ENCODE measurements around the gene ZNF786. TPM values are rescaled to one million over a fixed set of nuclear protein-coding genes. Genes with fewer than 3 reads are reported as not detected.
A peak's percentile ranks its signal among the peaks of the same experiment; 100 is the strongest.

The ZNF786 gene
- total and polyA plus RNA-seq, 9 of the 15 experiments (the other 6 are each of a cell fraction or from before 2014, with no cell fraction given): 0.31 to 5.4 (median 3.0) TPM

DNA sequence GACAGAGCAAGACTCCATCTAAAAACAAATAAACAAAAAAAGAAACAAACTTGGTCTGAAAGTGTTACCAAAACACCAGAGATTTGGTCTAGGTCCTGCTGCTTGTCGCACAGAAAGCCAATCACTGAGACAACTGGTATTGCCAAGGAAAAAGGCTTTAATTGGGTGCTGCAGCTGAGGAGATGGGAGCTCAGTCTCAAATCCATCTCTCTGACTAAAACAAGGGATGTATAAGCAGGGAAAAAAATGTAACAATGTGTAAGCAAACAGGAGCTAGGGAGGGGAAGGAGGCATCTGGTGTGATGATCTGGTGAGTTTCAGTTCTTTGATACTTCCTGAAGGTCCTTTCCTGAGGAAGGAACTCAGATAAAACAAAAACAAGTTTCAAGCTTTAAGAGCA lies 53.8 kb downstream of the ZNF786 start (continued):
- TF ChIP-seq SMAD1 (IDR thresholded peaks at IDR 0.05; ENCODE audit: low read depth, low read length, partially characterized antibody) (no peak), TRIM28 (IDR thresholded peaks at IDR 0.05) (peak; percentile 99), PHTF2 (CRISPR knock-in tag; IDR thresholded peaks at IDR 0.05) (no peak), CBX1 (IDR thresholded peaks at IDR 0.05; ENCODE audit: low read depth) (peak; percentile 82; the same call in 1 of the 2 replicates), MTA3 (IDR thresholded peaks at IDR 0.05; ENCODE audit: borderline replicate concordance) (peak; percentile 46; the same call in 1 of the 2 replicates), NR2F6 (CRISPR knock-in tag; IDR thresholded peaks at IDR 0.05) (no peak), GABPB2 (CRISPR knock-in tag; conservative IDR thresholded peaks at IDR 0.05) (no peak), U2AF1 (optimal IDR thresholded peaks at IDR 0.05; ENCODE audit: low read depth, low read length) (no peak), RAD21 (CRISPR knock-in tag; conservative IDR thresholded peaks at IDR 0.05 in 1 of 2, IDR thresholded peaks at IDR 0.05 in 1 of 2) (no peak), KDM4B (IDR thresholded peaks at IDR 0.05; ENCODE audit: borderline replicate concordance in 2 of 2, low read depth in 1 of 2) (no peak), ZEB2 (IDR thresholded peaks at IDR 0.05) (peak; percentile 72), LEF1 (IDR thresholded peaks at IDR 0.05) (no peak), EHMT2 (IDR thresholded peaks at IDR 0.05) (0 out of 2 replicates have a peak, but pooled peaks have one; percentile 18), FOSL1 (tag; conservative IDR thresholded peaks at IDR 0.05) (no peak), FUS (optimal IDR thresholded peaks at IDR 0.05; ENCODE audit: low read depth, low read length) (no peak), FOXJ2 (tag; IDR thresholded peaks at IDR 0.05) (no peak), TRIM24 (IDR thresholded peaks at IDR 0.05) (peak; percentile 65 to 85), ZNF75A (CRISPR knock-in tag; IDR thresholded peaks at IDR 0.05) (no peak)
- TF ChIP-seq, protein P1, sequence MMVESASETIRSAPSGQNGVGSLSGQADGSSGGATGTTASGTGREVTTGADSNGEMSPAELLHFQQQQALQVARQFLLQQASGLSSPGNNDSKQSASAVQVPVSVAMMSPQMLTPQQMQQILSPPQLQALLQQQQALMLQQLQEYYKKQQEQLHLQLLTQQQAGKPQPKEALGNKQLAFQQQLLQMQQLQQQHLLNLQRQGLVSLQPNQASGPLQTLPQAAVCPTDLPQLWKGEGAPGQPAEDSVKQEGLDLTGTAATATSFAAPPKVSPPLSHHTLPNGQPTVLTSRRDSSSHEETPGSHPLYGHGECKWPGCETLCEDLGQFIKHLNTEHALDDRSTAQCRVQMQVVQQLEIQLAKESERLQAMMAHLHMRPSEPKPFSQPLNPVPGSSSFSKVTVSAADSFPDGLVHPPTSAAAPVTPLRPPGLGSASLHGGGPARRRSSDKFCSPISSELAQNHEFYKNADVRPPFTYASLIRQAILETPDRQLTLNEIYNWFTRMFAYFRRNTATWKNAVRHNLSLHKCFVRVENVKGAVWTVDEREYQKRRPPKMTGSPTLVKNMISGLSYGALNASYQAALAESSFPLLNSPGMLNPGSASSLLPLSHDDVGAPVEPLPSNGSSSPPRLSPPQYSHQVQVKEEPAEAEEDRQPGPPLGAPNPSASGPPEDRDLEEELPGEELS (CRISPR knock-in tag; IDR thresholded peaks at IDR 0.05; ENCODE audit: borderline replicate concordance): no peak
- TF ChIP-seq, protein P2, sequence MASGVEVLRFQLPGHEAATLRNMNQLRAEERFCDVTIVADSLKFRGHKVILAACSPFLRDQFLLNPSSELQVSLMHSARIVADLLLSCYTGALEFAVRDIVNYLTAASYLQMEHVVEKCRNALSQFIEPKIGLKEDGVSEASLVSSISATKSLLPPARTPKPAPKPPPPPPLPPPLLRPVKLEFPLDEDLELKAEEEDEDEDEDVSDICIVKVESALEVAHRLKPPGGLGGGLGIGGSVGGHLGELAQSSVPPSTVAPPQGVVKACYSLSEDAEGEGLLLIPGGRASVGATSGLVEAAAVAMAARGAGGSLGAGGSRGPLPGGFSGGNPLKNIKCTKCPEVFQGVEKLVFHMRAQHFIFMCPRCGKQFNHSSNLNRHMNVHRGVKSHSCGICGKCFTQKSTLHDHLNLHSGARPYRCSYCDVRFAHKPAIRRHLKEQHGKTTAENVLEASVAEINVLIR (CRISPR knock-in tag; IDR thresholded peaks at IDR 0.05): no peak
- TF ChIP-seq, protein P3, sequence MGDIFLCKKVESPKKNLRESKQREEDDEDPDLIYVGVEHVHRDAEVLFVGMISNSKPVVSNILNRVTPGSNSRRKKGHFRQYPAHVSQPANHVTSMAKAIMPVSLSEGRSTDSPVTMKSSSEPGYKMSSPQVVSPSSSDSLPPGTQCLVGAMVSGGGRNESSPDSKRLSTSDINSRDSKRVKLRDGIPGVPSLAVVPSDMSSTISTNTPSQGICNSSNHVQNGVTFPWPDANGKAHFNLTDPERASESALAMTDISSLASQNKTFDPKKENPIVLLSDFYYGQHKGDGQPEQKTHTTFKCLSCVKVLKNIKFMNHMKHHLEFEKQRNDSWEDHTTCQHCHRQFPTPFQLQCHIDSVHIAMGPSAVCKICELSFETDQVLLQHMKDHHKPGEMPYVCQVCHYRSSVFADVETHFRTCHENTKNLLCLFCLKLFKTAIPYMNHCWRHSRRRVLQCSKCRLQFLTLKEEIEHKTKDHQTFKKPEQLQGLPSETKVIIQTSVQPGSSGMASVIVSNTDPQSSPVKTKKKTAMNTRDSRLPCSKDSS (IDR thresholded peaks at IDR 0.05; ENCODE audit: low read depth, partially characterized antibody): peak; percentile 95
- TF ChIP-seq, protein P4, sequence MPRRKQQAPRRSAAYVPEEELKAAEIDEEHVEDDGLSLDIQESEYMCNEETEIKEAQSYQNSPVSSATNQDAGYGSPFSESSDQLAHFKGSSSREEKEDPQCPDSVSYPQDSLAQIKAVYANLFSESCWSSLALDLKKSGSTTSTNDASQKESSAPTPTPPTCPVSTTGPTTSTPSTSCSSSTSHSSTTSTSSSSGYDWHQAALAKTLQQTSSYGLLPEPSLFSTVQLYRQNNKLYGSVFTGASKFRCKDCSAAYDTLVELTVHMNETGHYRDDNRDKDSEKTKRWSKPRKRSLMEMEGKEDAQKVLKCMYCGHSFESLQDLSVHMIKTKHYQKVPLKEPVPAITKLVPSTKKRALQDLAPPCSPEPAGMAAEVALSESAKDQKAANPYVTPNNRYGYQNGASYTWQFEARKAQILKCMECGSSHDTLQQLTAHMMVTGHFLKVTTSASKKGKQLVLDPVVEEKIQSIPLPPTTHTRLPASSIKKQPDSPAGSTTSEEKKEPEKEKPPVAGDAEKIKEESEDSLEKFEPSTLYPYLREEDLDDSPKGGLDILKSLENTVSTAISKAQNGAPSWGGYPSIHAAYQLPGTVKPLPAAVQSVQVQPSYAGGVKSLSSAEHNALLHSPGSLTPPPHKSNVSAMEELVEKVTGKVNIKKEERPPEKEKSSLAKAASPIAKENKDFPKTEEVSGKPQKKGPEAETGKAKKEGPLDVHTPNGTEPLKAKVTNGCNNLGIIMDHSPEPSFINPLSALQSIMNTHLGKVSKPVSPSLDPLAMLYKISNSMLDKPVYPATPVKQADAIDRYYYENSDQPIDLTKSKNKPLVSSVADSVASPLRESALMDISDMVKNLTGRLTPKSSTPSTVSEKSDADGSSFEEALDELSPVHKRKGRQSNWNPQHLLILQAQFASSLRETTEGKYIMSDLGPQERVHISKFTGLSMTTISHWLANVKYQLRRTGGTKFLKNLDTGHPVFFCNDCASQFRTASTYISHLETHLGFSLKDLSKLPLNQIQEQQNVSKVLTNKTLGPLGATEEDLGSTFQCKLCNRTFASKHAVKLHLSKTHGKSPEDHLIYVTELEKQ (CRISPR knock-in tag; IDR thresholded peaks at IDR 0.05): no peak
